ENCODE data around the gene GRAP. TPM values are rescaled to one million over a fixed set of nuclear protein-coding genes. Genes with fewer than 3 reads are reported as not detected.

Gene GRAP
- total RNA-seq, 1 experiment from 2014 or later: 0.55 TPM

DNA sequence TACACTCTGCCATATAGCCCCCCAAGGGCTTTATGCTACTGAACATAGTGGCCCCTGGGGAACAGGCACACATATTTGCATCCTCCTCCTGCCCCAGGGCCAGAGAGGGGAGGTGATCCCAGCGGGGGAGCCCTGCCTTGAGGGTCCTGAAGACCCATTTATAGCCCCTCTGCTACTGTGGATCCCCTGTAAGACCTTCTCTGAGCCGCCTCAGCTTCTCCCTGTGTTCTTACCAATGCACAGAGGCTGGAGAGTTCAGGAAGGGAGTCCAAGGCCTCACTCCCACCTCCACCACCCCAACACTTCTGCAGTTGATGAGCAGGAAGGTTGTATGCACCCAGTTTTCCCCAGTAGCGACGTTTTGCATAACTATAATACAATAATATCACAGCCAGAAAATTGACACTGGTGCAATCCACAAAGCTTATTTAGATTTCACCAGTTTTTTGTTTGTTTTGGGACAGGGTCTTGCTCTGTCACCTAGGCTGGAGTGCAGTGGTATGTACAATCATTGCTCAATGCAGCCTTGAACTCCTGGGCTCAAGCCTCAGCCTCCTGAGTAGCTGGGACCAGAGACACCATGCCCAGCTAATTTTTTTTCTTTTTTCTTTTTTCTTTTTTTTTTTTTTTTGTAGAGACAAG lies 40.8 kb downstream of the GRAP start:
- H3K27ac Mint-ChIP-seq: no peak overlapping the region; a peak in 1 of 7 replicates
- H3K14ac ChIP-seq (ENCODE audit: insufficient read depth, low read length): no peak overlapping the region
- no peak overlapping the region for H3K56ac ChIP-seq (ENCODE audit: insufficient read length, low read depth, low read length)
- peak overlapping the region; percentile 34 to 53; a peak in 3 of 5 replicates for H3K4me3 Mint-ChIP-seq
- peaks cover 0 to 21% (median 18%) of the 10 kb centered on the region in 3 experiments; a peak in 6 of 7 replicates for H3K36me3 Mint-ChIP-seq (ENCODE audit: insufficient read depth in 1 of 3, low read depth in 3 of 3)
- no peak overlapping the region for H2BK15ac ChIP-seq (ENCODE audit: low read depth, low read length)
- H3K4me1 Mint-ChIP-seq: peaks cover 18 to 35% of the 10 kb centered on the region in 2 experiments
- no peak overlapping the region for H2BK12ac ChIP-seq (ENCODE audit: insufficient read length, low read depth, low read length)
- no peak overlapping the region for H2BK5ac ChIP-seq (ENCODE audit: insufficient read length, low read length)
- peaks cover 9% of the 10 kb centered on the region for H3K79me1 ChIP-seq (ENCODE audit: insufficient read depth, low read depth, low read length, poor library complexity, severe bottlenecking)
- no peaks in the 10 kb centered on the region for H3K9me3 ChIP-seq (ENCODE audit: control insufficient read depth, low read depth, low read length)
- no peak overlapping the region for H3K4ac ChIP-seq (ENCODE audit: low read depth, low read length)
- H3K9ac ChIP-seq (ENCODE audit: extremely low read depth, insufficient read length, low read length): no peak overlapping the region
- TF ChIP-seq, protein P1, sequence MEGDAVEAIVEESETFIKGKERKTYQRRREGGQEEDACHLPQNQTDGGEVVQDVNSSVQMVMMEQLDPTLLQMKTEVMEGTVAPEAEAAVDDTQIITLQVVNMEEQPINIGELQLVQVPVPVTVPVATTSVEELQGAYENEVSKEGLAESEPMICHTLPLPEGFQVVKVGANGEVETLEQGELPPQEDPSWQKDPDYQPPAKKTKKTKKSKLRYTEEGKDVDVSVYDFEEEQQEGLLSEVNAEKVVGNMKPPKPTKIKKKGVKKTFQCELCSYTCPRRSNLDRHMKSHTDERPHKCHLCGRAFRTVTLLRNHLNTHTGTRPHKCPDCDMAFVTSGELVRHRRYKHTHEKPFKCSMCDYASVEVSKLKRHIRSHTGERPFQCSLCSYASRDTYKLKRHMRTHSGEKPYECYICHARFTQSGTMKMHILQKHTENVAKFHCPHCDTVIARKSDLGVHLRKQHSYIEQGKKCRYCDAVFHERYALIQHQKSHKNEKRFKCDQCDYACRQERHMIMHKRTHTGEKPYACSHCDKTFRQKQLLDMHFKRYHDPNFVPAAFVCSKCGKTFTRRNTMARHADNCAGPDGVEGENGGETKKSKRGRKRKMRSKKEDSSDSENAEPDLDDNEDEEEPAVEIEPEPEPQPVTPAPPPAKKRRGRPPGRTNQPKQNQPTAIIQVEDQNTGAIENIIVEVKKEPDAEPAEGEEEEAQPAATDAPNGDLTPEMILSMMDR (conservative IDR thresholded peaks at IDR 0.05): no peak
- H3K79me2 ChIP-seq (ENCODE audit: insufficient read depth, low read length): peaks cover 4% of the 10 kb centered on the region; the same call in 1 of the 2 replicates
- peaks cover 12% of the 10 kb centered on the region for H3K23me2 ChIP-seq (ENCODE audit: insufficient read length, low read depth, low read length, poor library complexity, severe bottlenecking)
- no peak overlapping the region for H2BK20ac ChIP-seq (ENCODE audit: low read depth, low read length, poor library complexity, severe bottlenecking)
- H3T11ph ChIP-seq (ENCODE audit: low read length): no peak overlapping the region
- H3K9me3 Mint-ChIP-seq: peaks cover 3 to 8% of the 10 kb centered on the region in 2 experiments; a peak in 4 of 5 replicates
- H4K8ac ChIP-seq (replicated peaks; ENCODE audit: insufficient read length, low read depth, low read length): no peak overlapping the region
- H4K91ac ChIP-seq (ENCODE audit: insufficient read length, low read depth, low read length): no peak overlapping the region
- H3K4me2 ChIP-seq (ENCODE audit: insufficient read depth, insufficient read length, low read length): no peak overlapping the region
- no peak for DNase-seq
- no peak overlapping the region for H2AFZ ChIP-seq (ENCODE audit: low read length)
- H4K20me1 ChIP-seq (ENCODE audit: control insufficient read depth, insufficient read depth, insufficient read length): no peaks in the 10 kb centered on the region
- no peak overlapping the region for H3K27ac ChIP-seq (ENCODE audit: insufficient read length, low read depth, low read length)
- H4K5ac ChIP-seq (ENCODE audit: insufficient read length, low read depth, low read length): no peak overlapping the region
- no peaks in the 10 kb centered on the region for H3K27me3 ChIP-seq (ENCODE audit: insufficient read depth, low read length)
- no peak overlapping the region for H3K23ac ChIP-seq (ENCODE audit: insufficient read length, low read depth, low read length)
- peaks cover 5% of the 10 kb centered on the region; the same call in 1 of the 2 replicates for H3K27me3 Mint-ChIP-seq (ENCODE audit: low read depth)
- no peak overlapping the region for H2BK120ac ChIP-seq (ENCODE audit: low read depth, low read length, poor library complexity, severe bottlenecking)
- no peaks in the 10 kb centered on the region; the same call in 1 of the 2 replicates for H3K4me1 ChIP-seq (ENCODE audit: insufficient read depth, low read length)
- H3K18ac ChIP-seq (ENCODE audit: insufficient read length, low read depth, low read length): no peak overlapping the region
- WGBS (ENCODE audit: extremely low coverage, insufficient read length, low lambda C conversion rate): no CpG with 5 or more reads among the region's 4 CpGs
- H2AK5ac ChIP-seq (ENCODE audit: insufficient read length, low read length): no peak overlapping the region

All from H9 (cell line).